Measurements from ENCODE around the gene TMEM131.
"Not testable (repeated sequence)": the region's sequence is repeated elsewhere in the genome, so short reads cannot be mapped to it uniquely, and the experiment has no call there.

Gene TMEM131

DNA sequence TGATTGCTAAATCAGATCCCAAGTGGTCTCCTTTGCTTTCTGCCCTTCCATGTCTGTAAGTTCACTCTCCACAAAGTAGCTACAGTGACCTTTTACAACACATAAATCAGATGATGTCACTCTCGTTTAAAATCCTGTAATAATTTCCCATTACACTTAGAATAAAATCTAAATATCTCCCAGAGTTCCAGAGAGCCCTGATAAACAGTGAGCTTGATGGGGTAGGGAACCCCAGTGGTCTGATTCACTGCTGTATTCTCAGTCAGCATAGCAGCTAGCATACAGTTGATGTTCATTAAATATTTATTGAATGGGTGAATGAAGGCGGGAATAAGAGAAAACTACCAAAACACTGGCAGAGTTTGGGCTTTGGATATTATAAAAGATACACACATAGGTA, 164.6 kb downstream of the TMEM131 start:
- Histone ChIP-seq H3K4me1 (ENCODE audit: insufficient read depth, low read length) (no peaks in the 10 kb centered on the region), H3K4me2 (ENCODE audit: insufficient read depth, low read length) (no peak overlapping the region), H3K27ac (ENCODE audit: low read length) (no peak overlapping the region), H3K9me3 (ENCODE audit: insufficient read depth, low read length, severe bottlenecking) (no peaks in the 10 kb centered on the region), H3K4me3 (ENCODE audit: low read depth in 1 of 2, low read length in 2 of 2) (no peak overlapping the region), H4K20me1 (ENCODE audit: insufficient read depth, low read length) (no peaks in the 10 kb centered on the region), H3K79me2 (ENCODE audit: insufficient read depth, low read length) (no peaks in the 10 kb centered on the region), H2AFZ (ENCODE audit: low read depth, low read length) (no peak overlapping the region), H3K27me3 (ENCODE audit: insufficient read depth, low read length, poor library complexity) (no peaks in the 10 kb centered on the region), H3K36me3 (ENCODE audit: insufficient read depth, low read length) (peaks cover 20% of the 10 kb centered on the region), H3K9ac (ENCODE audit: low read depth, low read length) (no peak overlapping the region)
- TF ChIP-seq, protein P1, sequence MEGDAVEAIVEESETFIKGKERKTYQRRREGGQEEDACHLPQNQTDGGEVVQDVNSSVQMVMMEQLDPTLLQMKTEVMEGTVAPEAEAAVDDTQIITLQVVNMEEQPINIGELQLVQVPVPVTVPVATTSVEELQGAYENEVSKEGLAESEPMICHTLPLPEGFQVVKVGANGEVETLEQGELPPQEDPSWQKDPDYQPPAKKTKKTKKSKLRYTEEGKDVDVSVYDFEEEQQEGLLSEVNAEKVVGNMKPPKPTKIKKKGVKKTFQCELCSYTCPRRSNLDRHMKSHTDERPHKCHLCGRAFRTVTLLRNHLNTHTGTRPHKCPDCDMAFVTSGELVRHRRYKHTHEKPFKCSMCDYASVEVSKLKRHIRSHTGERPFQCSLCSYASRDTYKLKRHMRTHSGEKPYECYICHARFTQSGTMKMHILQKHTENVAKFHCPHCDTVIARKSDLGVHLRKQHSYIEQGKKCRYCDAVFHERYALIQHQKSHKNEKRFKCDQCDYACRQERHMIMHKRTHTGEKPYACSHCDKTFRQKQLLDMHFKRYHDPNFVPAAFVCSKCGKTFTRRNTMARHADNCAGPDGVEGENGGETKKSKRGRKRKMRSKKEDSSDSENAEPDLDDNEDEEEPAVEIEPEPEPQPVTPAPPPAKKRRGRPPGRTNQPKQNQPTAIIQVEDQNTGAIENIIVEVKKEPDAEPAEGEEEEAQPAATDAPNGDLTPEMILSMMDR (IDR thresholded peaks at IDR 0.05; ENCODE audit: borderline replicate concordance, extremely low read depth, low read length, poor library complexity, severe bottlenecking) = no peak
- TF ChIP-seq EZH2 (IDR thresholded peaks at IDR 0.05; ENCODE audit: borderline replicate concordance, low read depth, low read length, severe bottlenecking) = no peak
- no peak for ATAC-seq (ENCODE audit: insufficient read depth, low read depth)
- DNase-seq = no peak

DNA sequence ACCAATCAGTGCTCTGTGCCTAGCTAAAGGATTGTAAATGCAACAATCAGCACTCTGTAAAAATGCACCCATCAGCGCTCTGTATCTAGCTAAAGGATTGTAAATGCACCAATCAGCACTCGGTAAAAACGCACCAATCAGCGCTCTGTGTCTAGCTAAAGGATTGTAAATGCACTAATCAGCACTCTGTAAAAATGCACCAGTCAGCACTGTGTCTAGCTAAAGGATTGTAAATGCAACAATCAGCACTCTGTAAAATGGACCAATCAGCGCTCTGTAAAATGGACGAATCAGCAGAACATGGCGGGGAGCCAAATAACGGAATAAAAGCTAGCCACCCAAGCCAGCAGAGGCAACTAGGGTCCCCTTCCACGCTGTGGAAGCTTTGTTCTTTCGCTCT, 166.5 kb downstream of the TMEM131 start:
- not testable (repeated sequence) for H3K27ac ChIP-seq (ENCODE audit: low read length); H3K4me3 ChIP-seq (ENCODE audit: low read depth in 1 of 2, low read length in 2 of 2); DNase-seq; H4K20me1 ChIP-seq (ENCODE audit: insufficient read depth, low read length); H3K4me2 ChIP-seq (ENCODE audit: insufficient read depth, low read length); H3K79me2 ChIP-seq (ENCODE audit: insufficient read depth, low read length); H3K4me1 ChIP-seq (ENCODE audit: insufficient read depth, low read length); H2AFZ ChIP-seq (ENCODE audit: low read depth, low read length); H3K27me3 ChIP-seq (ENCODE audit: insufficient read depth, low read length, poor library complexity); H3K9me3 ChIP-seq (ENCODE audit: insufficient read depth, low read length, severe bottlenecking); H3K9ac ChIP-seq (ENCODE audit: low read depth, low read length); ATAC-seq (ENCODE audit: insufficient read depth, low read depth)
- peaks cover 18% of the 10 kb centered on the region for H3K36me3 ChIP-seq (ENCODE audit: insufficient read depth, low read length)

DNA sequence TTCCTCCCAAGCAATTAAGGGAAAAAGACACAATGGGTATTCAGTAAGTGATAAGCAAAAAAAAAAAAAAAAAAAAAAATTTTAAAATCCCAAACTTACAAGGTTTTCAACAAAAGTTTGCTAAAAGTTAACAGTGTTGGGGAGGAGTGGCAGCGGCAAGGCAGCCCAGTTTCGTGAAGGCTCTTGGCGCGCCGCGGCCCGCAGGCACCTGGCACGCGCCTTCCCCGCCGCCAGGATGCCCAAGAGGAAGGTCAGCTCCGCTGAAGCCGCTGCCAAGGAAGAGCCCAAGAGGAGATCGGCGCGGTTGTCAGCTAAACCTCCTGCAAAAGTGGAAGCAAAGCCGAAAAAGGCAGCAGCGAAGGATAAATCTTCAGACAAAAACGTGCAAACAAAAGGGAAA, 168.7 kb downstream of the TMEM131 start:
- H3K79me2 ChIP-seq (ENCODE audit: insufficient read depth, low read length); H3K27ac ChIP-seq (ENCODE audit: low read length); H3K9me3 ChIP-seq (ENCODE audit: insufficient read depth, low read length, severe bottlenecking); ATAC-seq (ENCODE audit: insufficient read depth, low read depth); H3K4me2 ChIP-seq (ENCODE audit: insufficient read depth, low read length); H3K27me3 ChIP-seq (ENCODE audit: insufficient read depth, low read length, poor library complexity); H3K4me1 ChIP-seq (ENCODE audit: insufficient read depth, low read length); H4K20me1 ChIP-seq (ENCODE audit: insufficient read depth, low read length); H3K9ac ChIP-seq (ENCODE audit: low read depth, low read length); H2AFZ ChIP-seq (ENCODE audit: low read depth, low read length); DNase-seq; H3K4me3 ChIP-seq (ENCODE audit: low read depth in 1 of 2, low read length in 2 of 2): not testable (repeated sequence)
- peaks cover 13% of the 10 kb centered on the region; the same call in 1 of the 2 replicates for H3K36me3 ChIP-seq (ENCODE audit: insufficient read depth, low read length)

DNA sequence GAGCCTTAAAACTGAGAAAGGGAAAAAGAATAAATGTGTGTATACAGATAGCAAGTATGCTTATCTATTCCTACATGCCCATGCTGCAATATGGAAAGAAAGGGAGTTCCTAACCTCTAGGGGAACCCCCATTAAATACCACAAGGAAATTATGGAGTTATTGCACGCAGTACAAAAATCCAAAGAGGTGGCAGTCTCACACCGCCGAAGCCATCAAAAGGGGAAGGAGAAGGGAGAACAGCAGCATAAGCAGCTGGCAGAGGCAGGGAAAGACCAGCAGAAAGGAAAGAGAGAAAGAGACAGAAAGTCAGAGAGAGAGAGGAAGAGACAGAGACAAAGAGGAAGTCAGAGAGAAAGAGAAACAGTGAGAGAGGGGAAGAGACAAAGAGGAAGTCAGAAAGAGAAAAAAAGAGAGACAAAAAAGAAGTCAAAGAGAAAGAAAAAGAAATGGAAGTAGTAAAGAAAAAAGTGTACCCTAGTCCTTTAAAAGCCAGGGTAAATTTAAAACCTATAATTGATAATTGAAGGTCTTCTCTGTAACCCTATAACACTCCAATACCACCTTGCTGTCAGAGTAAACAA, 169.4 kb downstream of the TMEM131 start:
- not testable (repeated sequence) for DNase-seq; H3K27ac ChIP-seq (ENCODE audit: low read length); H3K79me2 ChIP-seq (ENCODE audit: insufficient read depth, low read length); H3K36me3 ChIP-seq (ENCODE audit: insufficient read depth, low read length); ATAC-seq (ENCODE audit: insufficient read depth, low read depth); H2AFZ ChIP-seq (ENCODE audit: low read depth, low read length); H3K9ac ChIP-seq (ENCODE audit: low read depth, low read length); H3K27me3 ChIP-seq (ENCODE audit: insufficient read depth, low read length, poor library complexity); H3K4me1 ChIP-seq (ENCODE audit: insufficient read depth, low read length); H3K4me2 ChIP-seq (ENCODE audit: insufficient read depth, low read length); H3K9me3 ChIP-seq (ENCODE audit: insufficient read depth, low read length, severe bottlenecking); H3K4me3 ChIP-seq (ENCODE audit: low read depth in 1 of 2, low read length in 2 of 2); H4K20me1 ChIP-seq (ENCODE audit: insufficient read depth, low read length)

DNA sequence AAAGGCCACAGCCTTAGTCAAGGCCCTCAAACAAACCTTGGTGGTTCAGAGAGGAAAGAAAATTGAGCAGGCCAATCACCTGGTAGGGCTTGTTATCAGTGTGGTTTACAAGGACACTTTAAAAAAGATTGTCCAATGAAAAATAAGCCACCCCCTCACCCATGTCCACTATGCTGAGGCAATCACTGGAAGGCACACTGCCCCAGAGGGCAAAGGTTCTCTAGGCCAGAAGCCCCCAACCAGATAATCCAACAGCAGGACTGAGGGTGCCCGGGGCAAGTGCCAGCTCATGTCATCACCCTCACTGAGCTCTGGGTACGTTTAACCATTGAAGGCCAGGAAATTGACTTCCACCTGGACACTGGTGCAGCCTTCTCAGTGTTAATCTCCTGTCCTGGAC, 171.7 kb downstream of the TMEM131 start:
- not testable (repeated sequence) for H4K20me1 ChIP-seq (ENCODE audit: insufficient read depth, low read length); H3K79me2 ChIP-seq (ENCODE audit: insufficient read depth, low read length); H3K27me3 ChIP-seq (ENCODE audit: insufficient read depth, low read length, poor library complexity); DNase-seq; H3K4me2 ChIP-seq (ENCODE audit: insufficient read depth, low read length); H3K4me1 ChIP-seq (ENCODE audit: insufficient read depth, low read length); H3K36me3 ChIP-seq (ENCODE audit: insufficient read depth, low read length); H3K9me3 ChIP-seq (ENCODE audit: insufficient read depth, low read length, severe bottlenecking); H2AFZ ChIP-seq (ENCODE audit: low read depth, low read length); H3K9ac ChIP-seq (ENCODE audit: low read depth, low read length); ATAC-seq (ENCODE audit: insufficient read depth, low read depth); H3K4me3 ChIP-seq (ENCODE audit: low read depth in 1 of 2, low read length in 2 of 2); H3K27ac ChIP-seq (ENCODE audit: low read length)

DNA sequence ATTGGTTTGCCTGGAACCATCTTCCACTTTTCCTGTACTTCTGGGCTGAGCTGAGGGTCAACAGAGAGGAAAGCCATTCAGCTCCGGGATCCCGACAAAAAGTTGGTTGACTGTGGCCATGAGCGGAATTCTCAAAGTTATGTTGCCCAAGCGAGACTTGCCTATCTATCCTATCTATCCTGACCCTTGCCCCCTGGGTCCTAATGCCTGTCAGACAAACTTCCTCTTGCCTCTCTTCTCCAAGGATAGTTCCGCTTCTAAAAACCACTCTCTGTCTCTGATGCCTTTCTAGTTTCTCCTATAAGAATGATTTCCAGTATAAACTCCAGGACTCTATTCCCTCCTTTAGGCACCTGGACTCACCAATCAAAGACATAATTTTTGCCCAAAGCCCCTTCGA, 173.9 kb downstream of the TMEM131 start:
- not testable (repeated sequence) for H3K27me3 ChIP-seq (ENCODE audit: insufficient read depth, low read length, poor library complexity); H3K36me3 ChIP-seq (ENCODE audit: insufficient read depth, low read length); ATAC-seq (ENCODE audit: insufficient read depth, low read depth); H3K9ac ChIP-seq (ENCODE audit: low read depth, low read length); DNase-seq; H4K20me1 ChIP-seq (ENCODE audit: insufficient read depth, low read length); H3K79me2 ChIP-seq (ENCODE audit: insufficient read depth, low read length); H3K4me3 ChIP-seq (ENCODE audit: low read depth in 1 of 2, low read length in 2 of 2); H2AFZ ChIP-seq (ENCODE audit: low read depth, low read length); H3K4me2 ChIP-seq (ENCODE audit: insufficient read depth, low read length); H3K4me1 ChIP-seq (ENCODE audit: insufficient read depth, low read length); H3K9me3 ChIP-seq (ENCODE audit: insufficient read depth, low read length, severe bottlenecking); H3K27ac ChIP-seq (ENCODE audit: low read length)

Measured in DND-41 (cell line).